HAP-1 (cell line): ENCODE results near the gene MAN2B2.
"Not testable (repeated sequence)": the region's sequence is repeated elsewhere in the genome, so short reads cannot be mapped to it uniquely, and the experiment has no call there.

Source experiments
- DNase-seq, 2 experiments: peaks; one replicate each; pipeline ENCODE4 v3.0.0-alpha.2; 2016 to 2020; ENCODE audit warnings: low spot score in 2 of 2
- H3K27me3 ChIP-seq: fragments of 250-450 bp; sonication (Bioruptor Pico); 2 replicates; pipeline ENCODE4 v1.5.1; 2020; ENCODE audit warnings: low read depth, mild to moderate bottlenecking, moderate library complexity
- H3K36me3 ChIP-seq: fragments of 250-450 bp; sonication (Bioruptor Pico); replicated peaks from 2 replicates; pipeline ENCODE4 v1.5.1; 2020; ENCODE audit warnings: mild to moderate bottlenecking
- H3K4me1 ChIP-seq: fragments of 250-450 bp; sonication (Bioruptor Pico); 2 replicates; pipeline ENCODE4 v1.5.1; 2020; ENCODE audit warnings: mild to moderate bottlenecking
- H3K4me3 ChIP-seq: fragments of 250-450 bp; sonication (Bioruptor Pico); 2 replicates; pipeline ENCODE4 v1.5.1; 2020; ENCODE audit warnings: mild to moderate bottlenecking, moderate library complexity
- H3K9me3 ChIP-seq: fragments of 250-450 bp; sonication (Bioruptor Pico); 2 replicates; pipeline ENCODE4 v1.5.1; 2020; ENCODE audit warnings: mild to moderate bottlenecking, moderate library complexity
- in situ Hi-C: fragments of 300-500 bp; cut with MboI; formaldehyde crosslinking; loops from 3 replicates; pipeline ENCODE4 v1.14.3; 2020; ENCODE audit warnings: low sequenced_read_pairs, inconsistent platforms, mixed read lengths

Gene MAN2B2

GRCh38 chr4:6625256-6625655 is 50.3 kb downstream of the MAN2B2 start:
- no peak overlapping the region for H3K4me3 ChIP-seq
- in situ Hi-C loops, result no loop called here
- H3K4me1 ChIP-seq, result no peaks in the 10 kb centered on the region
- H3K36me3 ChIP-seq, result no peaks in the 10 kb centered on the region
- no peak for DNase-seq
- no peaks in the 10 kb centered on the region for H3K27me3 ChIP-seq
- no peaks in the 10 kb centered on the region for H3K9me3 ChIP-seq

GRCh38 chr4:6626066-6626465 is 51.1 kb downstream of the MAN2B2 start:
- no peaks in the 10 kb centered on the region for H3K9me3 ChIP-seq
- in situ Hi-C loops, result no loop called here
- no peak for DNase-seq
- H3K4me3 ChIP-seq, result no peak overlapping the region
- H3K36me3 ChIP-seq, result no peaks in the 10 kb centered on the region
- no peaks in the 10 kb centered on the region for H3K27me3 ChIP-seq
- H3K4me1 ChIP-seq, result no peaks in the 10 kb centered on the region

- DNase-seq, result no peak
- H3K4me1 ChIP-seq, result peaks cover under 1% of the 10 kb centered on the region
- in situ Hi-C loops, result no loop called here
- H3K4me3 ChIP-seq, result no peak overlapping the region
- H3K36me3 ChIP-seq, result no peaks in the 10 kb centered on the region
- no peaks in the 10 kb centered on the region for H3K27me3 ChIP-seq
- H3K9me3 ChIP-seq, result no peaks in the 10 kb centered on the region
Measured at GRCh38 chr4:6627832-6628231, 52.8 kb downstream of the MAN2B2 start.

GRCh38 chr4:6628484-6628883 is 53.5 kb downstream of the MAN2B2 start:
- H3K27me3 ChIP-seq, H3K9me3 ChIP-seq, H3K36me3 ChIP-seq, DNase-seq, in situ Hi-C loops, H3K4me3 ChIP-seq, H3K4me1 ChIP-seq: not testable (repeated sequence)

GRCh38 chr4:6632125-6632524 is 57.1 kb downstream of the MAN2B2 start:
- in situ Hi-C loops, result no loop called here
- no peak overlapping the region for H3K4me3 ChIP-seq
- peaks cover 11% of the 10 kb centered on the region for H3K4me1 ChIP-seq
- H3K27me3 ChIP-seq, result no peaks in the 10 kb centered on the region
- H3K36me3 ChIP-seq, result no peaks in the 10 kb centered on the region
- no peaks in the 10 kb centered on the region for H3K9me3 ChIP-seq
- DNase-seq, result no peak

GRCh38 chr4:6633091-6633906 is 58.3 kb downstream of the MAN2B2 start:
- Histone ChIP-seq H3K4me3 (no peak overlapping the region), H3K4me1 (peaks cover 11% of the 10 kb centered on the region), H3K27me3 (no peaks in the 10 kb centered on the region), H3K36me3 (no peaks in the 10 kb centered on the region), H3K9me3 (no peaks in the 10 kb centered on the region)
- in situ Hi-C loops, result no loop called here
- DNase-seq, result peak in 1 of 2 experiments; percentile 50

GRCh38 chr4:6634746-6635145 is 59.8 kb downstream of the MAN2B2 start:
- Histone ChIP-seq H3K36me3 (no peaks in the 10 kb centered on the region), H3K4me3 (no peak overlapping the region), H3K27me3 (no peaks in the 10 kb centered on the region), H3K4me1 (peaks cover 11% of the 10 kb centered on the region), H3K9me3 (no peaks in the 10 kb centered on the region)
- no peak for DNase-seq
- in situ Hi-C loops, result no loop called here

GRCh38 chr4:6639137-6639680 is 64.2 kb downstream of the MAN2B2 start:
- H3K4me1 ChIP-seq, result peaks cover 12% of the 10 kb centered on the region
- no peak for DNase-seq
- no peak overlapping the region for H3K4me3 ChIP-seq
- in situ Hi-C loops, result no loop called here
- H3K27me3 ChIP-seq, result no peaks in the 10 kb centered on the region
- peaks cover 19% of the 10 kb centered on the region for H3K36me3 ChIP-seq
- H3K9me3 ChIP-seq, result no peaks in the 10 kb centered on the region

GRCh38 chr4:6640292-6641163 is 65.5 kb downstream of the MAN2B2 start, which contains the start of gene MRFAP1:
Gene MRFAP1 (plus strand): TSS chr4:6640685. CDS start chr4:6640863, 178 bp downstream.
- in situ Hi-C loops, result no loop called here
- H3K9me3 ChIP-seq, result no peaks in the 10 kb centered on the region
- peak; percentile 90 to 94 for DNase-seq

GRCh38 chr4:6641164-6641970 is 66.4 kb downstream of the MAN2B2 start:
- peak in 1 of 2 experiments; percentile 43 for DNase-seq
- in situ Hi-C loops, result no loop called here
- H3K4me1 ChIP-seq, result peaks cover 12% of the 10 kb centered on the region
- H3K4me3 ChIP-seq, result peak overlapping the region; percentile 83
- H3K27me3 ChIP-seq, result no peaks in the 10 kb centered on the region
- no peaks in the 10 kb centered on the region for H3K9me3 ChIP-seq
- H3K36me3 ChIP-seq, result peaks cover 19% of the 10 kb centered on the region

More at GRCh38 chr4:6640292-6641163, 65.5 kb downstream of the MAN2B2 start, which contains the start of gene MRFAP1:
- H3K36me3 ChIP-seq, result peaks cover 19% of the 10 kb centered on the region
- peaks cover 12% of the 10 kb centered on the region for H3K4me1 ChIP-seq
- H3K4me3 ChIP-seq, result peak within 1 kb of the TSS; percentile 83
- H3K27me3 ChIP-seq, result no peaks in the 10 kb centered on the region

GRCh38 chr4:6641971-6642320 is 67.0 kb downstream of the MAN2B2 start:
- H3K9me3 ChIP-seq, result no peaks in the 10 kb centered on the region

GRCh38 chr4:6643141-6643847 is 68.3 kb downstream of the MAN2B2 start:
- H3K4me3 ChIP-seq, result no peak overlapping the region
- peaks cover 19% of the 10 kb centered on the region for H3K36me3 ChIP-seq
- no peaks in the 10 kb centered on the region for H3K9me3 ChIP-seq
- H3K27me3 ChIP-seq, result no peaks in the 10 kb centered on the region
- no peak for DNase-seq
- in situ Hi-C loops, result no loop called here
- H3K4me1 ChIP-seq, result peaks cover 12% of the 10 kb centered on the region

More at GRCh38 chr4:6641971-6642320, 67.0 kb downstream of the MAN2B2 start:
- in situ Hi-C loops, result no loop called here
- peaks cover 19% of the 10 kb centered on the region for H3K36me3 ChIP-seq
- H3K4me3 ChIP-seq, result peak overlapping the region; percentile 83
- H3K27me3 ChIP-seq, result no peaks in the 10 kb centered on the region
- H3K4me1 ChIP-seq, result peaks cover 12% of the 10 kb centered on the region
- no peak for DNase-seq
